Measurements from ENCODE around the gene DDX31. TPM values are rescaled to one million over a fixed set of nuclear protein-coding genes. Genes with fewer than 3 reads are reported as not detected.

Gene DDX31
- total RNA-seq, 4 donors from 2014 or later: 6.1 to 30.1 (median 9.8) TPM

GRCh38 chr9:132708769-132709430 is 39.1 kb upstream of the DDX31 start:
- Histone ChIP-seq H3K4me1 (no peaks in the 10 kb centered on the region), H3K4me3 (no peak overlapping the region), H3K27ac (no peak overlapping the region), H3K9me3 (no peaks in the 10 kb centered on the region), H3K36me3 (no peaks in the 10 kb centered on the region), H3K27me3 (no peaks in the 10 kb centered on the region)
- no peak for TF ChIP-seq EP300 (IDR thresholded peaks at IDR 0.05; ENCODE audit: low read depth)
- TF ChIP-seq POLR2AphosphoS5 (IDR thresholded peaks at IDR 0.05): no peak
- TF ChIP-seq POLR2A (IDR thresholded peaks at IDR 0.05): no peak
- TF ChIP-seq CTCF (IDR thresholded peaks at IDR 0.05): no peak
- in situ Hi-C loops (cut with MboI; ENCODE audit: low pct_ligation_motif_present in 1 of 4, low pct_unique_long_range_greater_than_20kb in 1 of 4, low sequenced_read_pairs in 3 of 4): no loop called here
- intact Hi-C loops (cut with DNase I; ENCODE audit: low total_unique reads): no loop called here
- WGBS, 2 donors (ENCODE audit: low coverage in 1 of 2): 88% methylated on average over 23 of the region's 23 CpGs; no CpG with 5 or more reads in 1 of the 2 donors
- no peak for DNase-seq

GRCh38 chr9:132708239-132708638 is 38.5 kb upstream of the DDX31 start:
- no peak overlapping the region for H3K27ac ChIP-seq
- peaks cover 0 to 3% (median 0%) of the 10 kb centered on the region in 4 donors for H3K4me1 ChIP-seq
- H3K9me3 ChIP-seq: no peaks in the 10 kb centered on the region
- in situ Hi-C loops (cut with MboI; ENCODE audit: low pct_ligation_motif_present in 1 of 4, low pct_unique_long_range_greater_than_20kb in 1 of 4, low sequenced_read_pairs in 3 of 4): no loop called here
- no peak for TF ChIP-seq POLR2A (IDR thresholded peaks at IDR 0.05)
- no peak for TF ChIP-seq EP300 (IDR thresholded peaks at IDR 0.05; ENCODE audit: low read depth)
- no peak for TF ChIP-seq POLR2AphosphoS5 (IDR thresholded peaks at IDR 0.05)
- TF ChIP-seq CTCF (IDR thresholded peaks at IDR 0.05): no peak
- no peaks in the 10 kb centered on the region for H3K36me3 ChIP-seq
- 51 to 83% methylated on average over 3 to 8 of the region's 8 CpGs for WGBS, 2 donors (ENCODE audit: low coverage in 1 of 2)
- no peak overlapping the region for H3K4me3 ChIP-seq
- no peaks in the 10 kb centered on the region for H3K27me3 ChIP-seq
- intact Hi-C loops (cut with DNase I; ENCODE audit: low total_unique reads): no loop called here
- no peak for DNase-seq

- TF ChIP-seq CTCF (IDR thresholded peaks at IDR 0.05) (no peak), POLR2AphosphoS5 (IDR thresholded peaks at IDR 0.05) (no peak), POLR2A (IDR thresholded peaks at IDR 0.05) (no peak), EP300 (IDR thresholded peaks at IDR 0.05; ENCODE audit: low read depth) (no peak)
- H3K4me1 ChIP-seq: peaks cover 0 to 6% (median 0%) of the 10 kb centered on the region in 4 donors
- intact Hi-C loops (cut with DNase I; ENCODE audit: low total_unique reads) (no loop called here), in situ Hi-C loops (cut with MboI; ENCODE audit: low pct_ligation_motif_present in 1 of 4, low pct_unique_long_range_greater_than_20kb in 1 of 4, low sequenced_read_pairs in 3 of 4) (no loop called here)
- no peak overlapping the region for H3K4me3 ChIP-seq
- no peaks in the 10 kb centered on the region for H3K36me3 ChIP-seq
- H3K27ac ChIP-seq: no peak overlapping the region
- H3K27me3 ChIP-seq: no peaks in the 10 kb centered on the region
- H3K9me3 ChIP-seq: peaks cover under 1 to 1% of the 10 kb centered on the region in 2 donors
- WGBS, 2 donors (ENCODE audit: low coverage in 1 of 2): 22 to 45% methylated on average over 2 of the region's 2 CpGs
- no peak for DNase-seq
Observed at GRCh38 chr9:132703336-132703735, 33.6 kb upstream of the DDX31 start.

- H3K4me1 ChIP-seq: peaks cover 0 to 6% (median 0%) of the 10 kb centered on the region in 4 donors
Observed at GRCh38 chr9:132702254-132702653, 32.5 kb upstream of the DDX31 start.

More at GRCh38 chr9:132702254-132702653, 32.5 kb upstream of the DDX31 start:
- intact Hi-C loops (cut with DNase I; ENCODE audit: low total_unique reads): no loop called here
- H3K36me3 ChIP-seq: no peaks in the 10 kb centered on the region
- TF ChIP-seq EP300 (IDR thresholded peaks at IDR 0.05; ENCODE audit: low read depth): no peak
- no peak for TF ChIP-seq POLR2AphosphoS5 (IDR thresholded peaks at IDR 0.05)
- TF ChIP-seq CTCF (IDR thresholded peaks at IDR 0.05): no peak
- no peak for TF ChIP-seq POLR2A (IDR thresholded peaks at IDR 0.05)
- H3K4me3 ChIP-seq: no peak overlapping the region
- no peak for DNase-seq
- H3K27me3 ChIP-seq: no peaks in the 10 kb centered on the region
- peaks cover 11 to 12% of the 10 kb centered on the region in 2 donors for H3K9me3 ChIP-seq
- in situ Hi-C loops (cut with MboI; ENCODE audit: low pct_ligation_motif_present in 1 of 4, low pct_unique_long_range_greater_than_20kb in 1 of 4, low sequenced_read_pairs in 3 of 4): no loop called here
- WGBS, 2 donors (ENCODE audit: low coverage in 1 of 2): 58 to 62% methylated on average over 1 of the region's 1 CpG
- no peak overlapping the region for H3K27ac ChIP-seq
